Measurements from ENCODE around the gene TRIP12.
"Not testable (repeated sequence)": the region's sequence is repeated elsewhere in the genome, so short reads cannot be mapped to it uniquely, and the experiment has no call there.

Gene TRIP12

DNA sequence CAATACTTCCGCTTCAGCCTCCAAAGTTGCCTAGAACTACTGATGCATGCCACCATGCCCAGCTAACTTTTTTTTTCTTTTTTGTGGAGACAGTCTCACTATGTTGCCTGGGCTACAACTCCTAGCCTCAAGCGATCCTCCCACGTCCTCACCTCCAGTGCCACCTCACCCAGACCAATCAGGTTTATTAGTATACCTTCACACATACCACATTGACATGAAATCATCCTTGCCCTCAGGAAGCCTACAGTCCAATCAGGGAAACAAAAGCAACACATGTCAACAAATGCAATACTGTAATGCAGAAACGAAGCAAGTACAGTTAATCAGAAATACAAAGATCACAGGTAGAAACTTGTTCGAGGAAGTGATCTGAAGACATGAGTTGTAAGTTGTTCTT lies 4.0 kb downstream of the TRIP12 start:
- no peak for DNase-seq

DNA sequence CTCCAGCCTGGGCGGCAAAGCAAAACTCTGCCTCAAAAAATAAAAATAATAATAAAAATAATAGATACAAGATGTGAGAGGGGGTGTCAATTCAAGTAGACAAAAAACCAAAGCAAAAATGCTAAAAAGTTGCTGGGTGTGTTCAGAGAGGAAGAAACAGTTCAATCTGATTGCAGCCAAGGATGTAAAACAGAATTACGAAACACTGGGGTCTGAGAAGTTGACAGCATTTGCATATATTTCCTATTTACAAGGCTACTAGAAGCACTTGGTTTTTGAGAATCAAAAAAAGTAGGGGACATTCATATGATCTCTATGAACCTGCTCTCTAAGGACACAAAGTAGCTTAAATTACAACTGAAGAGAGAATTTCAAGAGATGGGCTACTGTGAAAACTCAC lies 7.6 kb downstream of the TRIP12 start:
- DNase-seq: no peak

DNA sequence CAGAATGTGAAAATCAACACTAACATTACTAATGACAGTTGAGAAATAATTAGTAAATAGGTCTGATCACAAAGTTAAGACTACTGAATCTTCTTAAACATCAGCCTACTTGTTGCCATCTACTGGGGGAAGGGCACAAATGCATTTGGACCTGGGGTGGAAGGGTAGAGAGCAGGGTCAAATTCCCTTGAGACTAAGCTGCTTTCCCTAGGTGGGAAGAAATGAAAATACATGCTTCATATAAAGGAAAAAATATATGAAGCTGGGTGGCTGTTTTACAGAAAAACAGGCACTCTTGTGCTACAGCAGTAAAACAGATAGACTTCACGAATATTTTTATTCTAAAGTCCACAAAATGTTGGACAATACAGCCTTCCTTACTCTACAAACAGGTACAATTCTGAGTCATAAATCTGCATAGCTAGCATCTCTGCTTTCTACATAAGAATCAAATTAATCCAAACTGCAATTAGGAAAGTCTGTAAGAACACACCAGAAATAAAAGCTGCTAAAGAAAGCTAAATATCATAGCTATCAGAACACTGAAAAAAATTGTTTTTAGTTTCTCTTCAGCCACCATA lies 10.9 kb downstream of the TRIP12 start:
- DNase-seq: peak; percentile 47

DNA sequence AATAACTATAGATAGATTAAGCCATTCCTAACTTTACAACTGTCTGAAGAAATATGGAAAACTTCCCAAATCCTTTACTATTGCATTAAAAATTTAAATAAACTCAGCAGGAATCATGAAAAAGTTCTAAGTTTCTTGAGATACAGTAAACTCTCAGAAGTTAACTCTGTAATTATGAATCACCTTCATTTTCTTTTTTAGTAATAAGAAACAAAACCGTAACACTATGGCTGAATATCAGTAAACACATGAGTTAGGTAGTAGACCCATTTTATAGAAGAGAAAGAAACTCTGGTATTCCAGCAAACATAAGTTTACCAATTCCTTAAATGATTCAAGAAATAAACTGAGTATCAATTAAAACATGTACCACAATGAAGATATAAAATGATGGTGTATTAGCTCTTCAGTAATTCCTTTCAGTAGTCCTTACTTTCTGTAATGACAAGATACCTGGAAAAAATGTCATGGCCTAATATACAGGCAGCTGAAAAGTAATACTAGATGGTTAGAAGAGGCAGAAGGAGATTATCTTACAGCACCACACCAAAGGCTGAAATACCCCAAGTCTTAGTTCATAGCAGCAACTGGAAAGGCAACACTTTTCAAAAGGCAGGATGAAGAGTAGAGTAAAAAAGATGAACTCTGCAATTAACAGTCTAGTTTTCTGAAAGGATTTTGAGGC lies 11.5 kb downstream of the TRIP12 start:
- DNase-seq: no peak

DNA sequence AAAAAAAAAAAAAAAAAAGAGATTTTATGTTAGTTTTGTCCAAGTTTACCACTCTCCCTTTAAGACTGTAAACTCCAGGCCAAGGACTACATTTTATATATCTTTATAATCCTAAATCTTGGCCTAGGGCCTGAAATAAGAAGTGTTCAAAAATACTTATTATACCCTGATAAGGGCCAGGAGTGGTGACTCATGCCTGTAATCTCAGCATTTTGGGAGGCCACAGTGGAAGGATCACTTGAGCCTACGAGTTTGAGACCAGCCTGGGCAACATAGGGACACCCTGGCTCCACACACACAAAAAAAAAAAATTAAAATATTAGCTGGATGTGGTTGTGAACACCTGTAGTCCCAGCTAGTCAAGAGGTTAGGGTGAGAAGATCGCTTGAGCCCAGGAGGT lies 12.7 kb downstream of the TRIP12 start:
- no peak for DNase-seq

DNA sequence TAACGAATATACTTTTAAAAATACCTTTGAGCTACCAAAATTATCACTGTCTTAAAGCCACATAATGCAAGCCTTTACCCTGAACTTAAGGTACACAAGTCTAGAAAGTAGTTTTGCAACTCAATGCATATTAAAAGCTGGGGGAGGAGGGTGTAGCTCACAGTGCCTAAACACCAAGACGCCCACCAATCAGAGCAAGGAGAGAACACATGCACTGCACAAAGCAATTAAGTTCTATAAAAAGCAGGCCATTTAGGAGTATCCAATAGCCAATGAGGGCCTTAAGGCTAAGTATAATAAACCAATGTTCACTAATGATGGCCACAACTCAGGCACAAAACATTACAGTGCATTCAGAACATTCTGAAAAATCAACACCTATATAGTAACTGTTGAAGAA lies 16.2 kb downstream of the TRIP12 start:
- DNase-seq: no peak

GRCh38 chr2:229903037-229903436 lies 18.8 kb downstream of the TRIP12 start:
- no peak for DNase-seq

DNA sequence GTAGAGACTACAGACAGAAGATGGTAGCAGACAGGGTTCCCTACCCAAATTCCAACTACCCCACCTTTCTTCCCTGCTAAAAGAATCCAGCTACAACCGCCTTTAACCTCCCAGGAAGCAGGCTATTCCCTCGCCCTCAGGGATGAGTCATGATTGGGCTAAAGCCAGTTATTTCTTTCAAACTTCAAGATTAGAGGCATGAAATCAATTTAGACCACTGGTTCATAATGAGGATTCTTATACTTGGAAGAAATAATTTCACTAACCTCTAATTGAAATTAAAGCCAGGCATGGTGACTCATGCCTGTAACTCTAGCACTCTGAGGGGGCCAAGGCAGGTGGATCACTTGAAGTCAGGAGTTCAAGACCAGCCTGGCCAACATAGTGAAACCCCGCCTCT lies 20.0 kb downstream of the TRIP12 start:
- DNase-seq: no peak

DNA sequence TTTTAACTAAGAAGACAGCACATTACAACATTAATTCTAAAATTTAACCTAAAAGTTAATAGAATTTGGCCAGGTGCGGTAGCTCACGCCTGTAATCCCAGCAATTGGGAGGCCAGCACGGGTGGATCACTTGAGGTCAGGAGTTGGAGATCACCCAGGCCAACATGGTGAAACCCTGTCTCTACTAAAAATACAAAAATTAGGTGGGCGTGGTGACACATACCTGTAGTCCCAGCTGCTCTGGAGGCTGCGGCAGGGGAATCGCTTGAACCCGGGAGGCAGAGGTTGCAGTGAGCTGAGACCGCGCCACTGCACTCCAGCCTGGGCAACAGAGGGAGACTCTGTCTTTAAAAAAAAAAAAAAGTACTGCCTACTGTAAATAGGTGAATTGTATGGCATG lies 21.3 kb downstream of the TRIP12 start:
- DNase-seq: not testable (repeated sequence)

- no peak for DNase-seq
Observed at GRCh38 chr2:229900012-229900411, 21.8 kb downstream of the TRIP12 start.

- DNase-seq: no peak
Observed at GRCh38 chr2:229899604-229900003, 22.2 kb downstream of the TRIP12 start.

DNA sequence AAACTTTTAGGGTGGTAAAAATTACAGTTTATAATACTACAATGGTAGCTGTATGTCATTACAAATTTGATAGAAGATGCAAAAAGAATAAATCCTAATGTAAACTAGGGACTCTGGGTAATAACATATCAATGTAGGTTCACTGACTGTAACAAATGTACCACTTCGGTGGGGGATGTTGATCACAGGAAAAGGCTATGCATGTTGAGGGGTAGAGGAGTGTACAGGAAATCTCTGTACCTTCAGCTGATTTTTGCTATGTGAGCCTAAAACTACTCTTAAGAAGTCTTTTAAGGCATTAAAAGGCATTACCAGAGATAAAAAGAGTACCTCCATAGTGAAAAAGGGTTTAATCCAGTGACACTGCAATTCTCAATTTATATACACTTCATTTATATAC lies 25.0 kb downstream of the TRIP12 start:
- no peak for DNase-seq

DNA sequence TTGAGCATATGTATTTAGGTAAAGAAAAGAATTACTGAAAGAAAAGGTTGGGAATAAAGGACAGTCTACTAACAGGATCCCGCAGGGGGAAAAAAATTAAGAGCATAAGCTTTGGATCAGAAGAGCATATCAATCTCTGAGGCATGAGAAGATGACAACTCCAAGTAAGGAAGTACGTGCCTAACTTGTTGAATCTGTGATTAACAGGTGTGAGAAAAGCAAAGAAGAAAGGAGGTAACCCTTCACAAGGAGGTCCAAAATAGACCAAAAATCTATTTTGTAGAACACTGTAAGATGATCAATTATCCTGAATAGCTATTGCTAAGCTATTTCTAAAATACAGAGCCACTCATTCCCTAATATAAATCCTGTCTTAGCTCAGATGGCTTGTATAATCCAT lies 32.8 kb downstream of the TRIP12 start:
- DNase-seq: no peak

DNA sequence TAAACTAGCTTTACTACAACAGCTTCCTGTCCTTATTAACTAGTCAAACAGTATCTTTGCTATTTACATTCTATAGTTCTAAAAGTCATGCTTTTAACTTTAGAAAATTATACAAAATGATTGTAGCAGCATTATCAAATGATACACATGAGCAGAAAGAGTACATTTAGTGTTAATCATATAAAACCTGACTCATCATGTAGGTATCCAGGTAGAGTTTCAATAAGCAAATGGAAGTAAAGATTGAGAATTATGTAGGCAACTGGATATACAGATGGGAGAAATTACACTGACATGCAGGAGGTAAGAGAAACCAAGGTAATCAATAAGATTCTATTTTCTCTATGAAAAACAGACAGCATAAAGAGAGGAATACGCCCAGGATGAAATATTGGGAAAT lies 33.8 kb downstream of the TRIP12 start:
- DNase-seq: no peak

- DNase-seq: no peak
Observed at GRCh38 chr2:229887441-229887840, 34.4 kb downstream of the TRIP12 start.

DNA sequence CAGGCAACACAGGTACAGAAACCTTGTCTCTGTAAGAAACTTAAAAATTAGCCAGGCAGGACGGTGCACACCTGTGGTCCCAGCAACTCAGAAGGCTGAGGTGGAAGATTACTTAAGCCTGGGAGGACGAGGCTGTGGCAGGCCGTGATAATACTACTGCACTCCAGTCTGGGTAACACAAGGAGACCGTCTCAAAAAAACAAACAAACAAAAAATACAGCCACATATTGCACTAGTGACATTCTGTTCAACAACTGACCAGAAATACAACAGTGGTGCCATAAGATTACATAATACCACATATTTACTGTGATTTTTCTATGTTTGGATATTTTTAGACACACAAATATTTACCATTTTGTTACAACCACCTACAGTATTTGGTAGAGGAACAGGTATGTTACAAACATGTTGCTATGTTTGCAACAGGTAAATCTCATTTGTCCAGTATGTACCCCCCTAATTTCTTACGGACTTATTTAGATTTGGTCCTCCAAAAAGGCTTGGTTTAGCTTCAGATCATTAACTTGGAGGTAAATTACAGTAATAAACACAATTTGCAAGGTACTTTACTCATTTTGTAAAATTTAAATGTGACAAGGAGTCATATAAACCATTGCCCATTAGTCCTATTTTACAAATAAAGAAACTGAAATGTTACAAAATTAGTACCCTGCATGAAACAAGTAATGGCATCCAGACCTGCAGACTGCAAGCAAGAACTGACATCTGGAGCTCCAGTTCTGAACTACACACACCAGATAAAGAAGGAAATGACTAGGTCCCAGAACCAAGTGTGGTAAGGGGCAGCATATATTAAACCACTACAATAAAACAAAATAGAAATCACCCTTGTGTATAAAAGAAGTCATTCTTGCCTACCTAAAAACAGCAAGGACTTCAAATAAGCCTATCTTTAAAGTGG lies 36.8 kb downstream of the TRIP12 start:
- no peak for DNase-seq

GRCh38 chr2:229882583-229882982 lies 39.2 kb downstream of the TRIP12 start:
- no peak for DNase-seq

GRCh38 chr2:229880892-229881586 lies 40.8 kb downstream of the TRIP12 start:
- no peak for DNase-seq

DNA sequence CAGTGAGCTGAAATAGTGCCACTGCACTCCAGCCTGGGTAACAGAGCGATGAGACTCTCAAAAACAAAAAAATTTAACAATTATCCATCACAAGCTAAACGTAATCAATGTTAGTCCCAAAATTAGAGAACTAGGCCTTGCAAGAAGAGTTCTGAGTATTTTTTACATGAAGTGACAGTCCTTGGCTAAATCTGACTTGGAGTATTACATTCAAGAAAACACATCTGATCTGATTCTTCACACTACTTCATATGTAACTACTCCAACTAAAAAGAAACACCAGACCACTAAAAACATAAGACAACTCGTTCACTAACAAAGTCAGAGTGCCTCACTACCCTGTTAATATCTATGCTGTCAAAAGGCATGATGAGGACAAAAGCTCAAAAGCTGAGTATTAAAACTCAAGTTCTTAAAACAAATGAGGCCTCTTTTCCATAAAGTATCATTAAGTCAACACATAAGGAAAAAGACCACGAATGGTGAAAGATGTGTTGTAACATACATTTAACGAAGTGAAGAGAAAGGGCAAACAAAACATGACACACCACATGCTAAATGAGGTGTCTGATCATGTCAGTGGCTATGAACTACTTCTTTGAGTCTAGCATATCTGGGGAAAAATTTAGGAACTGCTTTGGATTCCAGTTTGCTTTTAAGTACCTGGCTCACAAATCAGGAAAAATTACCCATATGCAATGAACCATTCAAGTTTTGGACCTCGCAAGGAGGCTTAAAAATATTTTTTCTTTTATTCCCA lies 42.4 kb downstream of the TRIP12 start:
- DNase-seq: no peak

- DNase-seq: no peak
Observed at GRCh38 chr2:229875549-229875948, 46.3 kb downstream of the TRIP12 start.

DNA sequence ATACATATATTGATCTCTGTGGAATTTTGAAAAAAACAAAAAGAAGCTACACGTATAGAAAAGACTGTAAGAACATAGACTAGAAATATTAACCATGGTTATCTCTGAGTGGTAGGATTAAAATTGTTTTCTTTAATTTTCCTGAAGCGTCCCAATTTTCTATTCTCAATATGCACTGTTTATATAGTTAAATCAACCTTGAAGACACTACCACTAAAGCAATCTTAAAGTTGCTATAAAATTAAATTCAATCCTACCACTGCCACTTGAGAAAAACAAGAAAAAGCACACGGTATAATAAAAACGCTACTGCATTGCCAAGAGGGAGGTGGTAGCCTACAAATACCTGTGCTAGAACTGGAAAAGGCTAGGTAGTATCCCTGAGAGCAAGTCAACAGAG lies 47.2 kb downstream of the TRIP12 start:
- no peak for DNase-seq

- DNase-seq: no peak
Observed at GRCh38 chr2:229873123-229873581, 48.7 kb downstream of the TRIP12 start.
